Heart left ventricle (tissue), 13 donors: ENCODE data around the gene ANK3.

Experiments used
- CTCF ChIP-seq, 12 donors: fragments of 200-600 bp; sonication (generic) in 4 of 12; IDR thresholded peaks; one replicate each; pipeline versions ENCODE4 v1.5.0 to v1.8.0; 2018 to 2022; ENCODE audit warnings: antibody characterized with exemption in 12 of 12, mild to moderate bottlenecking in 5 of 12
- POLR2A ChIP-seq, 2 donors: fragments of 450-650 bp; IDR thresholded peaks; one replicate each; pipeline ENCODE4 v1.6.1; 2017; ENCODE audit warnings: antibody characterized with exemption in 2 of 2, mild to moderate bottlenecking in 2 of 2, moderate library complexity in 2 of 2
- donor health status: ischemic (EF 13 %, LVEDD 7.1; RV severe dilation, severe dysfunction).
- donor health status: DM: no; HTN: yes; CAD: no.
- donor health status: DM: no; HTN: no; CAD: no.
- donor health status: ischemic (EF 25% LVEDD 6.9; RV normal size, moderate dysfunction).
- donor health status: ischemic (EF 25% LVEDD 5.7; RV mildly dilated, moderate dysfunction).
- donor health status: ischemic (EF 35%, LVEDD 5.7; RV mildly dilated, moderate dysfunction).
- donor health status: nonischemic (EF 11% LVEDD 7.7; RV severe dilation, severe dysfunction).
- donor health status: DM: yes; HTN: yes; CAD: no.
- donor health status: PGD.
- donor health status: ischemic (EF 29% LVEDD 5.4; RV normal size, mild dysfunction).
- donor health status: nonischemic (EF 23%, LVEDD 6.1; RV moderate dilation, normal function).

- no peak for TF ChIP-seq POLR2A (IDR thresholded peaks at IDR 0.05)
- TF ChIP-seq CTCF (IDR thresholded peaks at IDR 0.05): no peak
These were observed 39.6 kb upstream of the ANK3 start for GRCh38 chr10:60429084-60429849.
